ENCODE measurements around the gene DNAJB11. TPM values are rescaled to one million over a fixed set of nuclear protein-coding genes. Genes with fewer than 3 reads are reported as not detected.
"Not testable (repeated sequence)": the region's sequence is repeated elsewhere in the genome, so short reads cannot be mapped to it uniquely, and the experiment has no call there.

DNAJB11 gene
- total and polyA plus RNA-seq, 7 donors: 10.8 to 73.3 (median 23.5) TPM

DNA sequence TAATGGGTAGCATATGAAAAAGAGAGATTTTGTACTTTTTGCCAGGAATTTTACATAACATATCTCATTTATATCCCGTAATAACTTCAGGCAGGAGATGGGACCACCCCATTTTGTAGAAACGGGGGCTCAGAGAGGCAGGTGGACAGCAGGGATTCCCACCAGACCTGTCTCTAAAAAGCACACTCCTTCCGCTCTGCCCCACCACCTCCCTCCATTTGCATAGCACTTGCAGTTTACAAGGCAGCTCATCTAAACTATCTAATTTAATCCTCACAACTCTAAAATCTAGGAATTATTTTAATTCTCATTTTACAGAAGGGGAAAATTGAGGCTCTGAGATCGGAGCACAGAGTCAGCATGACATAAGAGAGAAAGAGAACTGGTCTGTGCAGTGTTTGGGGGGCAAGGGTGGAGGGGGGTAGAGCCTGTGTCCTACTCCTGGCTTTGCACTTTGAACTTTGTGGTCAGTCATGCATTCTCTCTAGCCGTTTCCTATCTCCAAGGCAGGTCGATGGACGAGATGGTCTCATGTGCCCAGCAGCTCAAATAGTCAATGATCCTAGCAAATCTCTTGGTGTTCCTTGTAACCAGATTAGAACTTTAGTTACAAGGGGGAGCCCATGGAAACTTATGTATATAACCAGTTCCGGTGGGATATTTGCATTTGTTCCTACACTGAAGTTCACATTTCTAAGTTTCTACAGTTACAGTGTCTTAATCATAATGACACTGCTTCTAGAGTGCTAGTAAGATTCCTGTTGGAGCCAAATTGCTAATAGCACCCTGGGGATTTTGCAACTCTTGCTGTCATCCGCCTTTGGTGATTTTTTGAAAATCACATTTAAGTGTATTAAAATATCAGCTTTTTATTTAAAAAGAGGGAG is 44.9 kb upstream of the DNAJB11 start:
- WGBS, 2 donors: 66 to 73% methylated on average over 9 of the region's 9 CpGs
- TF ChIP-seq POLR2AphosphoS5 (IDR thresholded peaks at IDR 0.05) (no peak), POLR2A (IDR thresholded peaks at IDR 0.05) (no peak), EP300 (IDR thresholded peaks at IDR 0.05) (no peak)
- TF ChIP-seq, protein P1, sequence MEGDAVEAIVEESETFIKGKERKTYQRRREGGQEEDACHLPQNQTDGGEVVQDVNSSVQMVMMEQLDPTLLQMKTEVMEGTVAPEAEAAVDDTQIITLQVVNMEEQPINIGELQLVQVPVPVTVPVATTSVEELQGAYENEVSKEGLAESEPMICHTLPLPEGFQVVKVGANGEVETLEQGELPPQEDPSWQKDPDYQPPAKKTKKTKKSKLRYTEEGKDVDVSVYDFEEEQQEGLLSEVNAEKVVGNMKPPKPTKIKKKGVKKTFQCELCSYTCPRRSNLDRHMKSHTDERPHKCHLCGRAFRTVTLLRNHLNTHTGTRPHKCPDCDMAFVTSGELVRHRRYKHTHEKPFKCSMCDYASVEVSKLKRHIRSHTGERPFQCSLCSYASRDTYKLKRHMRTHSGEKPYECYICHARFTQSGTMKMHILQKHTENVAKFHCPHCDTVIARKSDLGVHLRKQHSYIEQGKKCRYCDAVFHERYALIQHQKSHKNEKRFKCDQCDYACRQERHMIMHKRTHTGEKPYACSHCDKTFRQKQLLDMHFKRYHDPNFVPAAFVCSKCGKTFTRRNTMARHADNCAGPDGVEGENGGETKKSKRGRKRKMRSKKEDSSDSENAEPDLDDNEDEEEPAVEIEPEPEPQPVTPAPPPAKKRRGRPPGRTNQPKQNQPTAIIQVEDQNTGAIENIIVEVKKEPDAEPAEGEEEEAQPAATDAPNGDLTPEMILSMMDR (IDR thresholded peaks at IDR 0.05): no peak
- Histone ChIP-seq H3K4me1 (no peaks in the 10 kb centered on the region), H3K27me3 (no peaks in the 10 kb centered on the region), H3K36me3 (no peaks in the 10 kb centered on the region), H3K27ac (no peak overlapping the region), H3K4me3 (no peak overlapping the region), H3K9me3 (no peaks in the 10 kb centered on the region)
- DNase-seq: no peak
- intact Hi-C loops (cut with DNase I): no loop called here

DNA sequence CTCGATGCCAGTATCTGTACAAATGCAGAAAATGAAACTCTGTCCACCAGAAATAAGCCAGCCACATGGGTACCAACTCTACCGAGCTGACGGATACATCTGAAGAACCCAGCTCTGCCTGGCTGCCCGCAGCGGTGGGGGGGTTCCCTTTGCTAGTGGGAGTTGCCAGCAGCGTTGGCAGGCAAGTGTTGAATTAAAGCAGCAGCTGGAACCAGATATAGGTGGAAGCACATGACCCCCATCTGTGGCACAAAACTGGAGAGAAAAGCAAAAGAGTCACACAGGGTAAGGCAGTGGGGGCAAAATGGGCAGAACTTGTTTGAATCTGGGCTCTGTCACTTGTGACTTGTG is 44.3 kb upstream of the DNAJB11 start:
- WGBS, 2 donors: 67 to 86% methylated on average over 6 of the region's 6 CpGs
- DNase-seq: no peak
- intact Hi-C loops (cut with DNase I): no loop called here
- no peaks in the 10 kb centered on the region for H3K9me3 ChIP-seq
- no peaks in the 10 kb centered on the region for H3K27me3 ChIP-seq
- no peak overlapping the region for H3K4me3 ChIP-seq
- H3K4me1 ChIP-seq: no peaks in the 10 kb centered on the region
- H3K36me3 ChIP-seq: no peaks in the 10 kb centered on the region
- no peak overlapping the region for H3K27ac ChIP-seq
- TF ChIP-seq POLR2A (IDR thresholded peaks at IDR 0.05) (no peak), POLR2AphosphoS5 (IDR thresholded peaks at IDR 0.05) (no peak), EP300 (IDR thresholded peaks at IDR 0.05) (no peak)
- TF ChIP-seq, protein P1 (IDR thresholded peaks at IDR 0.05): no peak

DNA sequence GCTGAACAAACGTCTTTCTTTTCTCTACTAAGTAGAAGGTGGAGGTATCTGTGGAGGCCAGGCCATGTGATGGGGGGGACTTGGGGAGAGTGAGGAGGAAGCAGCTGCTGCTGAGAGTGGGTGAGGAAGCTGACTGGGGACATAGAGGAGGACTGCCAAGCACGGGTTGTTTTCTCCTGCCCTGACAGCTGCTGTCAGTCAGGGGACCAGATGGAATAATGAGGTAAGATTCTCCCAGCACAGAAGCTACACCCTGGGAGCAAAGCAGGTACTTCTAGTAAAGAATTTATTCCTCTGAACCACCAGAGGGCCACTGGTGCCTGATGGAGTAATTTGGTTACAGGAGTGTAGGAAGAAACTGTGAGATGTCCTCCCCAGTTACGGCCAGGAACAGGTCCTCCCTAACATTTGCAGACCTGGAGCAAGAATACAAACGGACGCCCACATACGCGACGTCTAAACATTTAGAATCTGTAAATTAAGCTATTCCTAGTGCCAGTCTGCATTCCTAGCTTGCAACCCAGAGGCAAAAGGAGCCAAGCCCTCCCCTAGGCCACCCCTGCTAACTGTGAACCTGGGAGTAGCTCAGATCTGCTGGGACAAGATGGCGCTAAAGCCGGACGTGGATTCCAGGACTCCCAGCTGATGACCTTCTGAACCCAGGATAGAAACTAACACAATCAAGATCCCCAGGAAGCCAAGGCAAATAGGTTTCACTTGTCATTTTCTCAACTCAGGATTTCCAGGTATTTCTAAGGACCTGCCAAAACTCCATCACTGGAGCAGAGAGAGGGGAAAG is 41.1 kb upstream of the DNAJB11 start:
- H3K27me3 ChIP-seq: no peaks in the 10 kb centered on the region
- H3K9me3 ChIP-seq: no peaks in the 10 kb centered on the region
- no peak overlapping the region for H3K27ac ChIP-seq
- no peak for TF ChIP-seq EP300 (IDR thresholded peaks at IDR 0.05)
- TF ChIP-seq POLR2AphosphoS5 (IDR thresholded peaks at IDR 0.05): no peak
- no peak for TF ChIP-seq POLR2A (IDR thresholded peaks at IDR 0.05)
- TF ChIP-seq, protein P1 (IDR thresholded peaks at IDR 0.05): no peak
- H3K4me1 ChIP-seq: no peaks in the 10 kb centered on the region
- DNase-seq: no peak
- no peaks in the 10 kb centered on the region for H3K36me3 ChIP-seq
- WGBS, 2 donors: 72 to 85% methylated on average over 11 of the region's 11 CpGs
- intact Hi-C loops (cut with DNase I): no loop called here
- no peak overlapping the region for H3K4me3 ChIP-seq

DNA sequence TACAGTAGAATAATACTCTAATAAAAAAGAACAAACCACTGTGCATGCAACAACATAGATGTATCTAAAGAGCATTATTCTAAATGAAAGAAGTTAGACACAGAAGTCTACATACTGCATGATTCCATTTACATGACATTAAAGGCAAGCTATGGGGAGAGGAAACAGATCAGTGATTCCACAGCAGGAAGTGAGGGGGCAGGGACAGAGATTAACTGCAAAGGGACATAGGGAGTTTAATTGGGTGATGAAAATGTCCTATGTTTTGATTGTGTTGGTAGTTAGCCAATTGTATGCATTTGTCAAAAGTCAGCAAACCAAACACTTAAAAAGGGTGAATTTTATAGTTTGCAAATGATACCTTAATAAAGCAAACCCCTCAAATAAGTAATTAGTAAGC is 40.1 kb upstream of the DNAJB11 start:
- Histone ChIP-seq H3K4me3 (no peak overlapping the region), H3K4me1 (no peaks in the 10 kb centered on the region), H3K27ac (no peak overlapping the region), H3K36me3 (no peaks in the 10 kb centered on the region), H3K27me3 (no peaks in the 10 kb centered on the region), H3K9me3 (no peaks in the 10 kb centered on the region)
- no peak for DNase-seq
- intact Hi-C loops (cut with DNase I): no loop called here
- TF ChIP-seq POLR2AphosphoS5 (IDR thresholded peaks at IDR 0.05) (no peak), EP300 (IDR thresholded peaks at IDR 0.05) (no peak), POLR2A (IDR thresholded peaks at IDR 0.05) (no peak)
- TF ChIP-seq, protein P1 (IDR thresholded peaks at IDR 0.05): no peak

DNA sequence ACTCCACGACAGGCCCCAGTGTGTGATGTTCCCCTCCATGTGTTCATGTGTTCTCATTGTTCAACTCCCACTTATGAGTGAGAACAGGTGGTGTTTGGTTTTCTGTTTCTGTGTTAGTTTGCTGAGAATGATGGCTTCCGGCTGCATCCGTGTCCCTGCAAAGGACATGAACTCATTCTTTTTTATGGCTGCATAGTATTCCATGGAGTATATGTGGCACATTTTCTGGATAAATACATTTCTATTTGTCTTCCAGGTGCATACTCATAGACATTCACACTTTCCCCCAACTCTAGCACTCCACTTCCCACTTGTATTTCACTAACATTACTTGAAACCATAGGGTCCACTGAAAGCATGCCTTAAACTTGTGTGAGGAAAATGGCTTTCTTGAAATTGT is 38.8 kb upstream of the DNAJB11 start:
- H3K27me3 ChIP-seq; H3K27ac ChIP-seq; intact Hi-C loops (cut with DNase I); DNase-seq; H3K4me3 ChIP-seq; H3K9me3 ChIP-seq; H3K36me3 ChIP-seq; H3K4me1 ChIP-seq: not testable (repeated sequence)
- 93 to 97% methylated on average over 3 of the region's 3 CpGs for WGBS, 2 donors
